H1 (cell line): ENCODE measurements around the gene OAS3. TPM values are rescaled to one million over a fixed set of nuclear protein-coding genes. Genes with fewer than 3 reads are reported as not detected.

Experiments used
- CTCF ChIA-PET: fragments of 300-600 bp; sonication (Branson Sonifier 250); formaldehyde crosslinking; loops from one replicate; lab custom pipeline; 2021; ENCODE audit not compliant: partially characterized antibody; lab: Charles Lee
- POLR2A ChIA-PET: fragments of 300-600 bp; sonication (Branson Sonifier 250); formaldehyde crosslinking; loops from one replicate; lab custom pipeline; 2021; ENCODE audit warnings: inconsistent platforms; ENCODE audit not compliant: partially characterized antibody; lab: Charles Lee
- DNase-seq, 2 experiments: peaks; one replicate each; pipeline versions ENCODE4 v3.0.0 to v3.0.0-alpha.2; 2010 to 2022; ENCODE audit warnings: low spot score in 2 of 2, low read depth in 1 of 2, mixed read lengths in 1 of 2
- FAIRE-seq: peaks from 2 replicates; lab custom pipeline; 2011; peaks lifted over from hg19 to GRCh38; lab: Jason Lieb, UNC
- H2AFZ ChIP-seq: 2 replicates; pipeline ENCODE4 v1.8.1; 2012; ENCODE audit warnings: low read length, inconsistent platforms
- H2AK5ac ChIP-seq: 2 replicates; pipeline ENCODE4 v1.6.1; 2013; ENCODE audit warnings: low read depth, low read length
- H2BK120ac ChIP-seq: replicated peaks from 2 replicates; pipeline ENCODE3; 2013; ENCODE audit warnings: low read depth, low read length, inconsistent platforms
- H2BK12ac ChIP-seq: 2 replicates; pipeline ENCODE4 v1.6.1; 2013; ENCODE audit warnings: low read depth, low read length
- H2BK15ac ChIP-seq: 2 replicates; pipeline ENCODE4 v1.6.1; 2013; ENCODE audit warnings: low read length
- H2BK20ac ChIP-seq: 2 replicates; pipeline ENCODE4 v1.6.1; 2013; ENCODE audit warnings: low read length
- H2BK5ac ChIP-seq: 2 replicates; pipeline ENCODE4 v1.6.1; 2013; ENCODE audit warnings: low read depth, low read length
- H3K14ac ChIP-seq: 2 replicates; pipeline ENCODE4 v1.6.1; 2013; ENCODE audit warnings: inconsistent platforms; ENCODE audit not compliant: insufficient read length
- H3K18ac ChIP-seq: 2 replicates; pipeline ENCODE4 v1.6.1; 2013; ENCODE audit warnings: low read length; ENCODE audit errors: extremely low read depth
- H3K23ac ChIP-seq: 2 replicates; pipeline ENCODE4 v1.6.1; 2013; ENCODE audit warnings: inconsistent platforms; ENCODE audit not compliant: insufficient read length
- H3K23me2 ChIP-seq: 2 replicates; pipeline ENCODE4 v1.6.1; 2013; ENCODE audit warnings: low read depth, low read length
- H3K27ac ChIP-seq: 2 replicates; pipeline ENCODE4 v1.6.1; 2011; ENCODE audit warnings: low read depth, low read length, inconsistent platforms
- H3K27me3 ChIP-seq, 4 experiments: replicated peaks in 1 of 4; 1 replicate in 1 of 4; 2 replicates in 3 of 4; pipeline versions ENCODE4 v1.6.1 to v1.8.1; 2011 to 2013; ENCODE audit warnings: low read length in 3 of 4, mild to moderate bottlenecking in 3 of 4, inconsistent platforms in 2 of 4, mixed read lengths in 2 of 4, moderate library complexity in 1 of 4; ENCODE audit not compliant: control insufficient read depth in 3 of 4, insufficient read depth in 3 of 4; ENCODE audit errors: extremely low read depth in 1 of 4
- H3K36me3 ChIP-seq, 4 experiments: 2 replicates each; pipeline versions ENCODE4 v1.6.1 to v1.8.1; 2011 to 2013; ENCODE audit warnings: mild to moderate bottlenecking in 4 of 4, low read length in 3 of 4, moderate library complexity in 2 of 4, control low read depth in 1 of 4, inconsistent platforms in 1 of 4; ENCODE audit not compliant: insufficient read depth in 4 of 4, control insufficient read depth in 2 of 4
- H3K4ac ChIP-seq: replicated peaks from 2 replicates; pipeline ENCODE3; 2013; ENCODE audit warnings: low read length, low read depth, mixed read lengths, inconsistent platforms; ENCODE audit not compliant: insufficient read length
- H3K4me1 ChIP-seq, 4 experiments: replicated peaks in 1 of 4; 1 replicate in 1 of 4; 2 replicates in 3 of 4; pipeline versions ENCODE4 v1.6.1 to v1.8.1; 2011 to 2013; ENCODE audit warnings: low read length in 3 of 4, inconsistent platforms in 2 of 4, mixed read lengths in 1 of 4; ENCODE audit not compliant: insufficient read depth in 4 of 4, control insufficient read depth in 3 of 4
- H3K4me2 ChIP-seq, 2 experiments: 2 replicates each; pipeline versions ENCODE4 v1.6.1 to v1.8.1; 2011 to 2013; ENCODE audit warnings: low read depth in 2 of 2, low read length in 2 of 2, control low read depth in 1 of 2, inconsistent platforms in 1 of 2, mild to moderate bottlenecking in 1 of 2; ENCODE audit not compliant: insufficient read depth in 1 of 2
- H3K4me3 ChIP-seq, 4 experiments: fragments of 200-600, 300-600 bp in 1 of 4; sonication (generic), shearing (Covaris generic), sonication (Bioruptor Twin) in 1 of 4; 2 replicates each; pipeline versions ENCODE4 v1.5.1 to v1.8.1; 2011 to 2016; ENCODE audit warnings: low read length in 4 of 4, low read depth in 3 of 4, control low read depth in 2 of 4, inconsistent platforms in 2 of 4, mild to moderate bottlenecking in 2 of 4, mixed read lengths in 1 of 4, moderate library complexity in 1 of 4; ENCODE audit not compliant: insufficient read depth in 2 of 4; ENCODE audit errors: extremely low read depth in 1 of 4
- H3K56ac ChIP-seq: replicated peaks from 2 replicates; pipeline ENCODE3; 2013; ENCODE audit warnings: low read depth, mild to moderate bottlenecking, mixed read lengths, low read length, inconsistent platforms; ENCODE audit not compliant: insufficient read length
- H3K79me1 ChIP-seq: 2 replicates; pipeline ENCODE4 v1.6.1; 2013; ENCODE audit warnings: low read depth, low read length, control low read depth
- H3K79me2 ChIP-seq, 2 experiments: 2 replicates each; pipeline versions ENCODE4 v1.6.1 to v1.8.1; 2012 to 2013; ENCODE audit warnings: low read length in 2 of 2, mild to moderate bottlenecking in 2 of 2, inconsistent platforms in 1 of 2; ENCODE audit not compliant: insufficient read depth in 2 of 2, control insufficient read depth in 1 of 2
- H3K9ac ChIP-seq, 4 experiments: replicated peaks in 1 of 4; 1 replicate in 1 of 4; 2 replicates in 3 of 4; pipeline versions ENCODE4 v1.6.1 to v1.8.1; 2011 to 2013; ENCODE audit warnings: low read depth in 3 of 4, low read length in 3 of 4, control low read depth in 2 of 4, mild to moderate bottlenecking in 2 of 4, moderate library complexity in 2 of 4, inconsistent platforms in 1 of 4; ENCODE audit errors: extremely low read depth in 1 of 4
- H3K9me3 ChIP-seq, 2 experiments: 2 replicates each; pipeline versions ENCODE4 v1.6.1 to v1.8.1; 2012 to 2013; ENCODE audit warnings: mild to moderate bottlenecking in 2 of 2, moderate library complexity in 2 of 2, control low read depth in 1 of 2, inconsistent platforms in 1 of 2, low read depth in 1 of 2, low read length in 1 of 2, mixed read lengths in 1 of 2; ENCODE audit not compliant: insufficient read depth in 2 of 2
- H4K20me1 ChIP-seq, 2 experiments: replicated peaks in 1 of 2; 2 replicates each; pipeline versions ENCODE3 to v1.8.1; 2011 to 2013; ENCODE audit warnings: inconsistent platforms in 2 of 2, low read length in 2 of 2, mild to moderate bottlenecking in 1 of 2; ENCODE audit not compliant: insufficient read depth in 2 of 2, control insufficient read depth in 1 of 2
- H4K5ac ChIP-seq: 2 replicates; pipeline ENCODE4 v1.6.1; 2013; ENCODE audit warnings: low read length, low read depth, mixed read lengths, inconsistent platforms; ENCODE audit not compliant: insufficient read length
- H4K8ac ChIP-seq: 2 replicates; pipeline ENCODE4 v1.8.0; 2013; ENCODE audit warnings: mild to moderate bottlenecking, moderate library complexity, low read length, inconsistent platforms; ENCODE audit not compliant: insufficient read depth; ENCODE audit errors: extremely low read depth
- H4K91ac ChIP-seq: replicated peaks from 2 replicates; pipeline ENCODE3; 2013; ENCODE audit warnings: low read length, mixed read lengths, inconsistent platforms; ENCODE audit not compliant: insufficient read length
- ASH2L ChIP-seq: fragments of 200-600, 300-600 bp; sonication (generic); IDR thresholded peaks from one replicate; pipeline ENCODE4 v1.7.1; 2017; ENCODE audit warnings: low read length
- CHD1 ChIP-seq: IDR thresholded peaks from 2 replicates; pipeline ENCODE4 v1.6.1; 2012; ENCODE audit warnings: low read depth, low read length, improper control_type of control experiment
- CTCF ChIP-seq, 3 experiments: IDR thresholded peaks; 1 replicate in 2 of 3; 2 replicates in 1 of 3; pipeline versions ENCODE4 v1.5.1 to v1.6.1; 2011; ENCODE audit warnings: low read length in 3 of 3, mild to moderate bottlenecking in 3 of 3, inconsistent platforms in 2 of 3, low read depth in 1 of 3, moderate library complexity in 1 of 3; ENCODE audit not compliant: insufficient read depth in 1 of 3; ENCODE audit errors: control extremely low read depth in 1 of 3
- EGR1 ChIP-seq: IDR thresholded peaks from 2 replicates; pipeline ENCODE4 v1.6.1; 2011; ENCODE audit warnings: low read depth, low read length, borderline replicate concordance
- EZH2 ChIP-seq: fragments of 200-600 bp; sonication (generic); IDR thresholded peaks from 2 replicates; pipeline ENCODE4 v1.7.1; 2012; ENCODE audit warnings: low read depth, mild to moderate bottlenecking, moderate library complexity, low read length, inconsistent platforms; ENCODE audit not compliant: severe bottlenecking
- RAD21 ChIP-seq, 2 experiments: IDR thresholded peaks in 1 of 2; conservative IDR thresholded peaks in 1 of 2; 2 replicates each; pipeline ENCODE4 v1.6.1; 2011; ENCODE audit warnings: low read depth in 2 of 2, low read length in 2 of 2, improper control_type of control experiment in 1 of 2, inconsistent platforms in 1 of 2, mild to moderate bottlenecking in 1 of 2, moderate library complexity in 1 of 2
- RFX5 ChIP-seq: IDR thresholded peaks from 2 replicates; pipeline ENCODE4 v1.6.1; 2011; ENCODE audit warnings: low read depth, low read length, improper control_type of control experiment, borderline replicate concordance
- RNF2 ChIP-seq: fragments of 200-900, 300-1000 bp; sonication (generic); IDR thresholded peaks from 2 replicates; pipeline ENCODE4 v1.7.1; 2016; ENCODE audit warnings: borderline replicate concordance, low read depth, mild to moderate bottlenecking, antibody characterized with exemption, low read length; ENCODE audit not compliant: poor library complexity, severe bottlenecking; ENCODE audit errors: missing control alignments
- SUZ12 ChIP-seq: fragments of 200-600 bp; sonication (generic); IDR thresholded peaks from 2 replicates; pipeline ENCODE4 v1.6.1; 2012; ENCODE audit warnings: mild to moderate bottlenecking, inconsistent platforms, low read length, moderate library complexity, mixed read lengths
- WGBS, 2 experiments: shearing (Covaris generic) in 1 of 2; methylation state at CpG; one replicate each; pipeline versions ENCODE4 v1.1.6 to v1.1.7; 2013 to 2015; ENCODE audit warnings: low lambda C conversion rate in 2 of 2, mixed read lengths in 2 of 2, inconsistent platforms in 1 of 2, low coverage in 1 of 2, missing lambda C conversion rate in 1 of 2; ENCODE audit not compliant: insufficient replicate concordance in 2 of 2, insufficient coverage in 1 of 2, insufficient read length in 1 of 2; ENCODE audit errors: extremely low coverage in 1 of 2, missing lambda C conversion rate in 1 of 2; 5-methylcytosine and 5-hydroxymethylcytosine counted together
- polyA plus RNA-seq, 7 experiments: library from polyadenylated mRNA; depleted of rRNA in 3 of 7; stranded (reverse) in 5 of 7; unstranded in 2 of 7; fragments of >200 nt in 5 of 7; fragments of 200-250 nt in 2 of 7; gene quantifications; 1 replicate in 5 of 7; 2 replicates in 1 of 7; 4 replicates in 1 of 7; pipeline versions ENCODE4 v1.2.1 to v1.2.3, GENCODE V29; 2011 to 2013; ENCODE audit warnings: missing spikeins in 2 of 7, mixed read lengths in 2 of 7
- total RNA-seq: library from RNA; stranded (reverse); fragmentation: NEBNext Ultra II Directional; extraction: Animal tissue kit (Norgen Biotek cat#: 25700); gene quantifications from 2 replicates; pipeline ENCODE4 v1.2.1, GENCODE V29; 2021

The OAS3 gene
- total and polyA plus RNA-seq, 2 of the 8 experiments (the other 6 are each of a cell fraction or from before 2014, with no cell fraction given), result 0.73 to 3.7 TPM

DNA sequence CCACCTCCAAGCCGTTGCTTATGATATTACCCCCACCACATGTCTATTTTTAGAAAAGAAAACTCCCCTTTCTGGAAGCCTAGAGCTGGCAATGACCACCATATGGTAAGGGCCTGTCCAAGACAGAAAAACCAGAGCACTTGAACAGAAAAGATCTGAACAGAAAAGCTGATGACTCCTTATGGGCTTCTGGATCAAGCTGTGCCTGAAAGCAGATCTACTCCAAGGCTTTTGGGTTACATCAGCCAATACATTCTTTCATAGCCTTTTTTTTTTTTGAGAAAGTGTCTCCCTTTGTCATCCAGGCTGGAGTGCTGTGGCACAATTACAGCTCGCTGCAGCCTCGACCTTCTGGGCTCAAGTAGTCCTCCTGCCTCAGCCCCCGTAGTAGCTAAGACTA lies 23.3 kb downstream of the OAS3 start:
- Histone ChIP-seq H3K9ac (no peak overlapping the region), H2BK15ac (no peak overlapping the region), H3K4me3 (no peak overlapping the region), H3K56ac (no peak overlapping the region), H3K23ac (no peak overlapping the region), H3K79me2 (no peaks in the 10 kb centered on the region), H3K4me1 (no peaks in the 10 kb centered on the region), H4K91ac (no peak overlapping the region), H4K5ac (no peak overlapping the region), H3K27me3 (peaks cover 0 to 3% (median 0%) of the 10 kb centered on the region in 4 experiments; a peak in 1 of 7 replicates), H3K79me1 (no peaks in the 10 kb centered on the region), H2BK5ac (no peak overlapping the region), H3K18ac (no peak overlapping the region), H3K23me2 (no peaks in the 10 kb centered on the region), H2AK5ac (no peak overlapping the region), H3K14ac (no peak overlapping the region), H3K4ac (no peak overlapping the region), H3K9me3 (peaks cover 10 to 19% of the 10 kb centered on the region in 2 experiments), H2AFZ (no peak overlapping the region), H2BK120ac (no peak overlapping the region), H3K36me3 (no peaks in the 10 kb centered on the region), H4K20me1 (no peaks in the 10 kb centered on the region), H2BK12ac (no peak overlapping the region), H2BK20ac (no peak overlapping the region), H3K4me2 (no peak overlapping the region), H3K27ac (no peak overlapping the region), H4K8ac (no peak overlapping the region)
- FAIRE-seq, result no peak
- ChIA-PET CTCF (interaction anchor here (0.9 to 1.2 kb wide), 2 partner anchors 31 to 172 kb away, joined by 3 read pairs; no protein-coding TSS in a partner anchor), POLR2A (no interaction called here)
- DNase-seq, result no peak
- 100% methylated on average over 4 of the region's 4 CpGs; no CpG with 5 or more reads in 1 of the 2 experiments for WGBS, 2 experiments
- no peak for TF ChIP-seq EGR1
- no peak for TF ChIP-seq CTCF (IDR thresholded peaks at IDR 0.05; ENCODE audit: control extremely low read depth in 1 of 3, insufficient read depth in 1 of 3, low read depth in 1 of 3, low read length in 3 of 3)
- no peak for TF ChIP-seq ASH2L
- no peak for TF ChIP-seq RFX5
- no peak for TF ChIP-seq CHD1
- TF ChIP-seq RNF2, result no peak
- TF ChIP-seq EZH2, result no peak
- TF ChIP-seq SUZ12, result no peak
- no peak for TF ChIP-seq RAD21 (IDR thresholded peaks at IDR 0.05 in 1 of 2, conservative IDR thresholded peaks at IDR 0.05 in 1 of 2; ENCODE audit: low read depth in 2 of 2, low read length in 2 of 2)
